Ovary (tissue), 3 donors: ENCODE measurements around the gene SLC2A10.

Source experiments
- EP300 ChIP-seq: sonication (generic); formaldehyde crosslinking; IDR thresholded peaks from one replicate; pipeline ENCODE4 v1.6.1; 2017; ENCODE audit warnings: antibody characterized with exemption
- POLR2A ChIP-seq: fragments of 450-650 bp; IDR thresholded peaks from one replicate; pipeline ENCODE4 v1.6.1; 2017; ENCODE audit warnings: antibody characterized with exemption, mild to moderate bottlenecking, moderate library complexity
- TF ChIP-seq, protein P1 (sequence below), 3 donors: fragments of 450-650 bp in 2 of 3; fragments of 200-600 bp in 1 of 3; IDR thresholded peaks; one replicate each; pipeline versions ENCODE4 v1.5.1 to v1.8.0; 2016 to 2022; ENCODE audit warnings: antibody characterized with exemption in 3 of 3, mild to moderate bottlenecking in 1 of 3
- donor health status: DM: no; HTN: no; CAD: no.

DNA sequence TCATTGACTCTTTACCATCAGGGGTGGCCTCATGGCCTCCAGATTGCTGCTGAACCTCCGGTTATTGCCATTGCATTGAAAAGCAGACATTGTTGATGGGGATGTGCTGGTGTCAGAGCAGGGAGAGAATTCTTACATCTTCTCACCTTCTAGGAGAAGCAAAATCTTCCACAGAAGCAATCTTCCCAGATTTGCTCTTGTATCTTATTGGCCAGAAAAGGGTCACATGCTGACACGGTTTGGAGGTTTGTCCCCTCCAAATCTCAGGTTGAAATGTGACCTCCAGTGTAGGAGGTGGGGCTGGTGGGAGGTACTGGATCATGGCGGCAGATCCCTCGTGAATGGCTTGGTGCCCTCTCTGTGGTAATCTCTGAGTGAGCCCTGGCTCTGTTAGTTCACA is 30.9 kb upstream of the SLC2A10 start:
- TF ChIP-seq, protein P1, sequence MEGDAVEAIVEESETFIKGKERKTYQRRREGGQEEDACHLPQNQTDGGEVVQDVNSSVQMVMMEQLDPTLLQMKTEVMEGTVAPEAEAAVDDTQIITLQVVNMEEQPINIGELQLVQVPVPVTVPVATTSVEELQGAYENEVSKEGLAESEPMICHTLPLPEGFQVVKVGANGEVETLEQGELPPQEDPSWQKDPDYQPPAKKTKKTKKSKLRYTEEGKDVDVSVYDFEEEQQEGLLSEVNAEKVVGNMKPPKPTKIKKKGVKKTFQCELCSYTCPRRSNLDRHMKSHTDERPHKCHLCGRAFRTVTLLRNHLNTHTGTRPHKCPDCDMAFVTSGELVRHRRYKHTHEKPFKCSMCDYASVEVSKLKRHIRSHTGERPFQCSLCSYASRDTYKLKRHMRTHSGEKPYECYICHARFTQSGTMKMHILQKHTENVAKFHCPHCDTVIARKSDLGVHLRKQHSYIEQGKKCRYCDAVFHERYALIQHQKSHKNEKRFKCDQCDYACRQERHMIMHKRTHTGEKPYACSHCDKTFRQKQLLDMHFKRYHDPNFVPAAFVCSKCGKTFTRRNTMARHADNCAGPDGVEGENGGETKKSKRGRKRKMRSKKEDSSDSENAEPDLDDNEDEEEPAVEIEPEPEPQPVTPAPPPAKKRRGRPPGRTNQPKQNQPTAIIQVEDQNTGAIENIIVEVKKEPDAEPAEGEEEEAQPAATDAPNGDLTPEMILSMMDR (IDR thresholded peaks at IDR 0.05), result no peak
- no peak for TF ChIP-seq POLR2A
- TF ChIP-seq EP300, result no peak
